Body of pancreas (tissue), 4 donors: ENCODE measurements around the gene DTYMK. TPM values are rescaled to one million over a fixed set of nuclear protein-coding genes. Genes with fewer than 3 reads are reported as not detected.
A peak's percentile ranks its signal among the peaks of the same experiment; 100 is the strongest.
"Not testable (repeated sequence)": the region's sequence is repeated elsewhere in the genome, so short reads cannot be mapped to it uniquely, and the experiment has no call there.

ENCODE experiments used
- ATAC-seq: fragments of 150-250 bp; one replicate; pipeline ENCODE4 v1.9.1; 2016
- DNase-seq, 4 donors: peaks; one replicate each; pipeline ENCODE4 v3.0.0-alpha.2; 2019
- H3K27ac ChIP-seq, 4 donors: fragments of 200-600 bp; sonication (generic); 1 replicate in 3 of 4; 2 replicates in 1 of 4; pipeline versions ENCODE4 v1.5.1 to v1.6.1; 2016 to 2019; ENCODE audit warnings: mild to moderate bottlenecking in 1 of 4, mixed read lengths in 1 of 4, moderate library complexity in 1 of 4
- H3K27me3 ChIP-seq, 2 donors: fragments of 200-600 bp; sonication (generic); one replicate each; pipeline ENCODE4 v1.6.0; 2016; ENCODE audit warnings: mild to moderate bottlenecking in 1 of 2
- H3K36me3 ChIP-seq, 2 donors: fragments of 200-600 bp; sonication (generic); replicated peaks in 1 of 2; 2 replicates each; pipeline ENCODE4 v1.5.1; 2016; ENCODE audit warnings: low read depth in 2 of 2; ENCODE audit not compliant: insufficient read depth in 1 of 2
- H3K4me1 ChIP-seq: fragments of 200-600 bp; sonication (generic); one replicate; pipeline ENCODE4 v1.6.0; 2016
- H3K4me3 ChIP-seq, 2 donors: fragments of 200-600 bp; sonication (generic); 1 replicate in 1 of 2; 2 replicates in 1 of 2; pipeline ENCODE4 v1.5.1; 2016 to 2019
- H3K9me3 ChIP-seq, 3 donors: fragments of 200-600 bp; sonication (generic); 1 replicate in 2 of 3; 2 replicates in 1 of 3; pipeline ENCODE4 v1.5.1; 2016
- POLR2A ChIP-seq, 3 donors: fragments of 450-650 bp; IDR thresholded peaks; one replicate each; pipeline ENCODE4 v1.6.1; 2016; ENCODE audit warnings: antibody characterized with exemption in 3 of 3, mild to moderate bottlenecking in 2 of 3
- WGBS, 2 donors: methylation state at CpG; one replicate each; pipeline ENCODE4 v1.1.5; 2017; 5-methylcytosine and 5-hydroxymethylcytosine counted together
- intact Hi-C: fragments of 100-400 bp; cut with DNase I; formaldehyde crosslinking; loops from one replicate; pipeline ENCODE4 v1.15.1; 2023
- total RNA-seq, 2 donors: library from RNA; depleted of rRNA; stranded (reverse); fragments of >200 nt; gene quantifications; one replicate each; pipeline ENCODE4 v1.1.0, GENCODE V29; 2016
- TF ChIP-seq, protein P1 (sequence below), 7 experiments: fragments of 450-650 bp in 4 of 7; fragments of 200-600 bp in 3 of 7; sonication (generic) in 3 of 7; IDR thresholded peaks; one replicate each; pipeline ENCODE4 v1.5.1; 2016 to 2019; ENCODE audit warnings: antibody characterized with exemption in 7 of 7

DTYMK gene
- total RNA-seq, 2 donors from 2014 or later: 5.7 to 12.5 TPM

DNA sequence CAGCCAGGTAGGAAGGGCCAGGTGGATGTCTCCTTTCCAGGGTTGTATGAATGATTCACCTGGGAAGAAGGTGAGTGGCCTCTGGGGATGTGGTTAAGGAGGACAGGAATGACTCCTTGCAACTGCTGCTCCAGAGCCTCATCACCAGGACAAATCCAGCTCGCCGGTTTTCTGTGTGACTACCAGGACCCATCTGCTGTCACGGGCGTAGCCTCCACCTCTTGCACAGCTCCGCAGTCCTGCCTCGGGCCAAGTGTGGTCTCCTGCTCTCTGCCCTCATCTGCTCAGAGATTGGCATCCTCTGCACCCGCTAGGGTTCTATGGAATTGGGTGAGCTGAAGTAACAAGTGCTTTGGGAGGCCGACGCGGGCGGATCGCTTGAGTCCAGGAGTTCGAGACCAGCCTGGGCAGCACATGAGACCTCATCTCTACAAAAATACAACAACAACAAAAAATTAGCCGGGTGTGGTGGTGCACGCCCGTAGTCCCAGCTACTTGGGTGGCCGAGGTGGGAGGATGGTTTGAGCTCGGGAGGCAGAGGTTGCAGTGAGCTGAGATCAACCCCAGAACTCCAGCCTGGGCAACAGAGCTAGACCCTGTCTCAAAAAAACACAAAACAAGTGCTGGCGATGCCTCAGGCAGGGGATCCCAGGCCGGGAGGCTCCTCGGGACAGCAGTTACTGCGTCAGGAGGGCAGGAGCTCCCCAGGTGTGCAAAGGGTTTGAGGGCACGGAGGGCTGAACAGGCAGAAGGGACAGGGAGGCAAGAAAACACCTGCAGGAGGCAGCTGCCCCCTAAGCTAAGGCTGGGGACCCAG lies 47.0 kb upstream of the DTYMK start:
- 73 to 78% methylated on average over 23 of the region's 23 CpGs for WGBS, 2 donors
- H3K4me3 ChIP-seq: peak overlapping the region in 1 of 2 donors; percentile 25
- no peaks in the 10 kb centered on the region for H3K9me3 ChIP-seq
- TF ChIP-seq, protein P1, sequence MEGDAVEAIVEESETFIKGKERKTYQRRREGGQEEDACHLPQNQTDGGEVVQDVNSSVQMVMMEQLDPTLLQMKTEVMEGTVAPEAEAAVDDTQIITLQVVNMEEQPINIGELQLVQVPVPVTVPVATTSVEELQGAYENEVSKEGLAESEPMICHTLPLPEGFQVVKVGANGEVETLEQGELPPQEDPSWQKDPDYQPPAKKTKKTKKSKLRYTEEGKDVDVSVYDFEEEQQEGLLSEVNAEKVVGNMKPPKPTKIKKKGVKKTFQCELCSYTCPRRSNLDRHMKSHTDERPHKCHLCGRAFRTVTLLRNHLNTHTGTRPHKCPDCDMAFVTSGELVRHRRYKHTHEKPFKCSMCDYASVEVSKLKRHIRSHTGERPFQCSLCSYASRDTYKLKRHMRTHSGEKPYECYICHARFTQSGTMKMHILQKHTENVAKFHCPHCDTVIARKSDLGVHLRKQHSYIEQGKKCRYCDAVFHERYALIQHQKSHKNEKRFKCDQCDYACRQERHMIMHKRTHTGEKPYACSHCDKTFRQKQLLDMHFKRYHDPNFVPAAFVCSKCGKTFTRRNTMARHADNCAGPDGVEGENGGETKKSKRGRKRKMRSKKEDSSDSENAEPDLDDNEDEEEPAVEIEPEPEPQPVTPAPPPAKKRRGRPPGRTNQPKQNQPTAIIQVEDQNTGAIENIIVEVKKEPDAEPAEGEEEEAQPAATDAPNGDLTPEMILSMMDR (IDR thresholded peaks at IDR 0.05): no peak
- no peak for TF ChIP-seq POLR2A (IDR thresholded peaks at IDR 0.05)
- ATAC-seq: no peak
- intact Hi-C loops: no loop called here
- DNase-seq: no peak
- no peaks in the 10 kb centered on the region for H3K27me3 ChIP-seq
- H3K4me1 ChIP-seq: peaks cover 15% of the 10 kb centered on the region
- peak overlapping the region in 3 of 4 donors; percentile 36 to 92 (median 90) for H3K27ac ChIP-seq
- no peaks in the 10 kb centered on the region for H3K36me3 ChIP-seq

DNA sequence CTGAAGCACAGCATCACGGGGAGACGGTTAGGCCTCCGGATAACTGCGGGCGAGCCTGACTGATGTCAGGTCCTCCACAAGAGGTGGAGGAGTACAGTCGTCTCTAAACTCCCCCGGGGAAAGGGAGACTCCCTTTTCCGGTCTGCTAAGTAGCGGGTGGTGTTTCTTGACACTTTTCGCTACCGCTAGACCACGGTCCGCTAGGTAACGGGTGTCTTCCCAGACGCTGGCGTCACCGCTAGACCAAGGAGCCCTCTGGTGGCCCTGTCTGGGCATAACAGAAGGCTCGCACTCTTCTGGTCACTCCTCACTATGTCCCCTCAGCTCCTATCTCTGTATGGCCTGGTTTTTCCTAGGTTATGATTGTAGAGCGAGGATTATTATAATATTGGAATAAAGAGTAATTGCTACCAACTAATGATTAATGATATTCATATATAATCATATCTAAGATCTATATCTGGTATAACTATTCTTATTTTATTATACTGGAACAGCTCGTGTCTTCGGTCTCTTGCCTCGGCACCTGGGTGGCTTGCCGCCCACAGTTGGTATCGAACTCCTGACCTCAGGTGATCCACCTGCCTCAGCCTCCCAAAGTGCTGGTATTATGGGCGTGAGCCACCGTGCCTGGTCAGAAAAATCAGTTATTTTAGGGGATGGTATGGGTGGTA lies 46.0 kb upstream of the DTYMK start:
- H3K27ac ChIP-seq, H3K27me3 ChIP-seq, H3K9me3 ChIP-seq, ATAC-seq, H3K36me3 ChIP-seq, H3K4me3 ChIP-seq, intact Hi-C loops: not testable (repeated sequence)
- DNase-seq: peak; percentile 65 to 77 (median 66)
- 43 to 78% methylated on average over 8 to 26 of the region's 26 CpGs for WGBS, 2 donors
- H3K4me1 ChIP-seq: peaks cover 15% of the 10 kb centered on the region
- TF ChIP-seq, protein P1 (IDR thresholded peaks at IDR 0.05): peak in 6 of 7 experiments; percentile 41 to 60 (median 55)

DNA sequence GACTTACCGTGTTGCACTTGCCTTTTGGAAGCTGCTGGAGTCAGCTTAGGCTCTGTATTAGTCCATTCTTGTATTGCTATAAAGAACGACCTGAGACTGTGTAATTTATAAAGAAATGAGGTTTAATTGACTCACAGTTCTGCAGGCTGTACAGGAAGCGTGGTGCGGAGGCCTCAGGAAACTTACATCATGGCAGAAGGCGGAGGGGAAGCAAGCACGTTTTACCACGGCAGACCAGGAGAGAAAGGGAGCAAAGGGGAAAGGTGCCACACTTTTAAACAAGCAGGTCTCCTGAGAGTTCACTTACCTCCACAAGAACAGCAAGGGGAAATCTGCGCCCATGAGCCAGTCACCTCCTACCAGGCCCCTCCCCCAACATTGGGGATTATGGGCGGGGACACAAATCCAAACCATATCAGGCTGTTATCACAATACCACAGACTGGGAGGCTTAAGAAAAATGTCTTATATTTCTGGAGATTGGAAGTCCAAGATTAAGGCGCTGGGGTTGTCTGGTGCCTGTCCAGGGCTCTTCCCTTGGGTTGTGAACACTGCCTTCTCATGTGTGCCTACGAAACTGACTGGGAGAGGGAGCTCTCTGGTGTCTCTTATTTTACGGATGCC lies 44.2 kb upstream of the DTYMK start:
- Histone ChIP-seq H3K4me3 (no peak overlapping the region), H3K27ac (no peak overlapping the region), H3K9me3 (no peaks in the 10 kb centered on the region), H3K36me3 (no peaks in the 10 kb centered on the region), H3K27me3 (no peaks in the 10 kb centered on the region), H3K4me1 (peaks cover 11% of the 10 kb centered on the region)
- DNase-seq: no peak
- no peak for ATAC-seq
- WGBS, 2 donors: 79 to 88% methylated on average over 12 of the region's 12 CpGs
- intact Hi-C loops: no loop called here
- no peak for TF ChIP-seq POLR2A (IDR thresholded peaks at IDR 0.05)
- TF ChIP-seq, protein P1 (IDR thresholded peaks at IDR 0.05): no peak

DNA sequence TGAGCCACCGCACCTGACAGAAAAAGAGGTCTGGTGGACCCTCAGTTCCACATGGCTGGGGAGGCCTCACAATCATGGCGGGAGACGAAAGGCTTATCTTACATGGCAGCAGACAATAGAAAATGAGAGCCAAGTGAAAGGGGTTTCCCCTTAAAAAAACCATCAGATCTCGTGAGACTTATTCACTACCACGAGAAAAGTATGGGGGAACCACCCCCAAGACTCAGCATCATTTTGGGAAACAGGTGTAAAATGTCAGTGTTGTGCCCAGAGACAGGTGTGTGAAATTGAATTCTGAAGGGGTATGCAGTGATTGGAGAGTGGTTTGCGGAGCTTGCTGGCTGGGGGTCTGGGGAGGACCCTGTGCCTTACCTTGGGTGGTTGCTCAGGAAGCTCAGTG lies 43.3 kb upstream of the DTYMK start:
- TF ChIP-seq POLR2A (IDR thresholded peaks at IDR 0.05): no peak
- TF ChIP-seq, protein P1 (IDR thresholded peaks at IDR 0.05): no peak
- H3K27ac ChIP-seq: no peak overlapping the region
- peaks cover 7% of the 10 kb centered on the region for H3K4me1 ChIP-seq
- no peak for ATAC-seq
- H3K4me3 ChIP-seq: no peak overlapping the region
- WGBS, 2 donors: 93 to 94% methylated on average over 6 of the region's 6 CpGs
- no peak for DNase-seq
- intact Hi-C loops: no loop called here
- no peaks in the 10 kb centered on the region for H3K27me3 ChIP-seq
- no peaks in the 10 kb centered on the region for H3K9me3 ChIP-seq
- no peaks in the 10 kb centered on the region for H3K36me3 ChIP-seq
